HCT116 (cell line): ENCODE results near the gene PCDHAC2. TPM values are rescaled to one million over a fixed set of nuclear protein-coding genes. Genes with fewer than 3 reads are reported as not detected.

ENCODE experiments used
- ATAC-seq: fragments of 200-7000 bp; cut with Tn5 transposase; 2 replicates; pipeline ENCODE4 v1.9.1; 2020; ENCODE audit warnings: mild to moderate bottlenecking, moderate library complexity
- BruUV-seq: library from RNA; stranded (reverse); fragments of 400-500 nt; replicated peaks from 2 replicates; lab custom pipeline; 2021; lab: Mats Ljungman, UMichigan
- CTCF ChIA-PET: fragments of 300-600 bp; sonication (Branson Sonifier 250); formaldehyde crosslinking; loops from one replicate; lab custom pipeline; 2021; ENCODE audit warnings: antibody characterized with exemption; lab: Charles Lee
- POLR2A ChIA-PET: fragments of 300-600, 350-600 bp; sonication (Branson Sonifier 250); formaldehyde crosslinking; loops from one replicate; lab custom pipeline; 2021; ENCODE audit warnings: antibody characterized with exemption; lab: Charles Lee
- RAD21 ChIA-PET, 2 experiments: fragments of 300-600 bp; sonication (Branson Sonifier 250); formaldehyde crosslinking; loops; one replicate each; lab custom pipeline; 2023; ENCODE audit warnings: low total read pairs in 2 of 2; ENCODE audit not compliant: uncharacterized antibody in 2 of 2, unreplicated experiment in 2 of 2, low non-redundant PET in 1 of 2; lab: Charles Lee
- DNase-seq: peaks from one replicate; pipeline ENCODE4 v3.0.0-alpha.2; 2010; ENCODE audit warnings: low read depth, low spot score
- H2AFZ ChIP-seq: fragments of 200-600 bp; shearing (Covaris generic), sonication (generic); 2 replicates; pipeline ENCODE4 v1.6.1; 2017; ENCODE audit warnings: low read depth, mixed run types, mixed read lengths, antibody characterized with exemption, low read length; ENCODE audit not compliant: poor library complexity, severe bottlenecking
- H3K27ac ChIP-seq: 2 replicates; pipeline ENCODE4 v1.5.1; 2012; ENCODE audit warnings: low read depth, low read length
- H3K27me3 ChIP-seq: fragments of 200-600 bp; sonication (generic); 2 replicates; pipeline ENCODE4 v1.6.1; 2016; ENCODE audit warnings: mixed run types, low read length, mixed read lengths; ENCODE audit not compliant: insufficient read depth
- H3K36me3 ChIP-seq, 2 experiments: fragments of 200-500 bp in 1 of 2; fragments of 200-600 bp in 1 of 2; sonication (Bioruptor generic) in 1 of 2; sonication (generic) in 1 of 2; 2 replicates each; pipeline versions ENCODE4 v1.5.1 to v1.6.1; 2014 to 2016; ENCODE audit warnings: low read length in 2 of 2, inconsistent platforms in 1 of 2, mixed read lengths in 1 of 2, mixed run types in 1 of 2; ENCODE audit not compliant: insufficient read depth in 2 of 2, control insufficient read depth in 1 of 2
- H3K4me1 ChIP-seq, 2 experiments: fragments of 200-600 bp in 1 of 2; sonication (generic) in 1 of 2; 2 replicates each; pipeline versions ENCODE4 v1.5.1 to v1.6.1; 2012 to 2017; ENCODE audit warnings: low read length in 2 of 2, inconsistent platforms in 1 of 2, mild to moderate bottlenecking in 1 of 2, mixed read lengths in 1 of 2, mixed run types in 1 of 2, moderate library complexity in 1 of 2; ENCODE audit not compliant: insufficient read depth in 2 of 2, control insufficient read depth in 1 of 2
- H3K4me2 ChIP-seq: fragments of 200-600 bp; sonication (generic); 2 replicates; pipeline ENCODE4 v1.6.1; 2017; ENCODE audit warnings: mixed run types, low read length, mixed read lengths
- H3K4me3 ChIP-seq, 2 experiments: fragments of 200-600 bp in 1 of 2; sonication (generic) in 1 of 2; replicated peaks in 1 of 2; 2 replicates each; pipeline ENCODE4 v1.5.1; 2011 to 2016; ENCODE audit warnings: low read length in 2 of 2, control low read depth in 1 of 2, low read depth in 1 of 2, mild to moderate bottlenecking in 1 of 2, mixed read lengths in 1 of 2, mixed run types in 1 of 2
- H3K79me2 ChIP-seq: fragments of 200-600 bp; sonication (generic); 2 replicates; pipeline ENCODE4 v1.6.1; 2017; ENCODE audit warnings: mild to moderate bottlenecking, mixed run types, low read length, moderate library complexity, mixed read lengths; ENCODE audit not compliant: insufficient read depth
- H3K9ac ChIP-seq: fragments of 200-600 bp; sonication (generic); 2 replicates; pipeline ENCODE4 v1.6.1; 2016; ENCODE audit warnings: low read length, mixed read lengths
- H3K9me2 ChIP-seq: fragments of 200-600 bp; sonication (generic), shearing (Covaris generic); 2 replicates; pipeline ENCODE4 v1.6.1; 2017; ENCODE audit warnings: mixed run types, mild to moderate bottlenecking, moderate library complexity; ENCODE audit not compliant: insufficient read depth
- H3K9me3 ChIP-seq, 2 experiments: fragments of 200-500 bp in 1 of 2; fragments of 200-600 bp in 1 of 2; sonication (Bioruptor generic) in 1 of 2; sonication (generic) in 1 of 2; 2 replicates each; pipeline ENCODE4 v1.6.1; 2014 to 2017; ENCODE audit warnings: low read length in 2 of 2, mixed read lengths in 2 of 2, inconsistent platforms in 1 of 2, low read depth in 1 of 2, mild to moderate bottlenecking in 1 of 2, mixed run types in 1 of 2, moderate library complexity in 1 of 2; ENCODE audit not compliant: control insufficient read depth in 1 of 2, insufficient read depth in 1 of 2
- H4K20me1 ChIP-seq: fragments of 200-600 bp; sonication (generic), shearing (Covaris generic); 2 replicates; pipeline ENCODE4 v1.6.1; 2017; ENCODE audit warnings: mixed run types, mild to moderate bottlenecking, moderate library complexity; ENCODE audit not compliant: insufficient read depth
- EGR1 ChIP-seq: IDR thresholded peaks from 2 replicates; pipeline ENCODE4 v1.6.1; 2012; ENCODE audit warnings: low read depth
- EZH2 ChIP-seq: fragments of 200-600 bp; sonication (generic); IDR thresholded peaks from 2 replicates; pipeline ENCODE4 v1.6.1; 2017; ENCODE audit warnings: antibody characterized with exemption, mixed run types
- EZH2phosphoT487 ChIP-seq: fragments of 200-600 bp; IDR thresholded peaks from 2 replicates; pipeline ENCODE4 v1.6.1; 2018; ENCODE audit warnings: antibody characterized with exemption, borderline replicate concordance
- FOSL1 ChIP-seq: IDR thresholded peaks from 2 replicates; pipeline ENCODE4 v1.6.1; 2012; ENCODE audit warnings: low read depth
- JUND ChIP-seq: IDR thresholded peaks from 2 replicates; pipeline ENCODE4 v1.6.1; 2012
- POLR2A ChIP-seq: IDR thresholded peaks from 2 replicates; pipeline ENCODE4 v1.7.0; 2011; ENCODE audit warnings: borderline replicate concordance; ENCODE audit not compliant: insufficient read depth, insufficient read length; ENCODE audit errors: extremely low read depth
- POLR2AphosphoS5 ChIP-seq: IDR thresholded peaks from 2 replicates; pipeline ENCODE4 v1.6.1; 2011; ENCODE audit warnings: mild to moderate bottlenecking, low read depth, low read length, moderate library complexity
- SIN3A ChIP-seq: IDR thresholded peaks from 2 replicates; pipeline ENCODE4 v1.6.1; 2012; ENCODE audit warnings: low read depth
- ZBTB33 ChIP-seq: IDR thresholded peaks from 2 replicates; pipeline ENCODE4 v1.6.1; 2011; ENCODE audit warnings: mild to moderate bottlenecking, low read length, moderate library complexity; ENCODE audit not compliant: insufficient replicate concordance; ENCODE audit errors: extremely low read depth
- ZFX ChIP-seq: fragments of 450-650 bp; IDR thresholded peaks from 2 replicates; pipeline ENCODE4 v1.6.1; 2017
- ZNF274 ChIP-seq: fragments of 200-500 bp; sonication (Bioruptor generic); IDR thresholded peaks from 2 replicates; pipeline ENCODE4 v1.6.1; 2014; ENCODE audit warnings: mild to moderate bottlenecking, low read depth, low read length, inconsistent platforms
- intact Hi-C: fragments of 100-400 bp; cut with micrococcal nuclease; formaldehyde crosslinking; loops from 2 replicates; pipeline ENCODE4 v1.10.0; 2022
- total RNA-seq: library from RNA; stranded (reverse); gene quantifications from one replicate; pipeline ENCODE4 v1.2.1, GENCODE V29; 2021; ENCODE audit not compliant: unreplicated experiment

The PCDHAC2 gene
- total RNA-seq, 1 experiment from 2014 or later, result 3.2 TPM

GRCh38 chr5:140964356-140964755 is 1.9 kb upstream of the PCDHAC2 start:
- DNase-seq, result no peak
- H4K20me1 ChIP-seq, result no peaks in the 10 kb centered on the region
- H3K4me2 ChIP-seq, result no peak overlapping the region
- no peak overlapping the region for H2AFZ ChIP-seq
- no peaks in the 10 kb centered on the region for H3K27me3 ChIP-seq
- no peak for ATAC-seq
- no peaks in the 10 kb centered on the region for H3K79me2 ChIP-seq
- POLR2A ChIA-PET, result interaction anchor here (1.1 kb wide), 1 partner anchor 654 kb away, joined by 3 read pairs; the partner anchor contains the start of gene DIAPH1
- H3K9me3 ChIP-seq, result no peaks in the 10 kb centered on the region
- no peak for TF ChIP-seq ZBTB33
- TF ChIP-seq EZH2, result no peak
- no peak for TF ChIP-seq SIN3A
- TF ChIP-seq EGR1, result no peak
- no peak for TF ChIP-seq EZH2phosphoT487
- no peak for TF ChIP-seq ZNF274
- no peak for TF ChIP-seq POLR2A
- no peak for TF ChIP-seq ZFX
- TF ChIP-seq JUND, result no peak
- no peak for TF ChIP-seq FOSL1
- TF ChIP-seq POLR2AphosphoS5, result no peak
- intact Hi-C loops, result no loop called here
- H3K4me1 ChIP-seq, result peaks cover 9 to 19% of the 10 kb centered on the region in 2 experiments; a peak in 3 of 4 replicates
- RAD21 ChIA-PET, result no interaction called here
- H3K9ac ChIP-seq, result no peak overlapping the region
- no peak overlapping the region for H3K4me3 ChIP-seq
- CTCF ChIA-PET, result no interaction called here
- no TSS peak for BruUV-seq
- H3K27ac ChIP-seq, result no peak overlapping the region
- no peaks in the 10 kb centered on the region for H3K36me3 ChIP-seq
- H3K9me2 ChIP-seq, result no peaks in the 10 kb centered on the region
